HEK293 (cell line): ENCODE measurements around the gene CCNY.

Experiments used
- CTCF ChIP-seq: fragments of 450-650 bp; formaldehyde crosslinking; IDR thresholded peaks from 2 replicates; pipeline ENCODE4 v1.5.1; 2016; ENCODE audit warnings: missing biosample characterization, missing genetic modification characterization
- MEIS1 ChIP-seq: sonication (generic); formaldehyde crosslinking; IDR thresholded peaks from 2 replicates; pipeline ENCODE4 v1.8.1; 2022; ENCODE audit warnings: missing genetic modification reagents, mild to moderate bottlenecking, borderline replicate concordance
- PATZ1 ChIP-seq: fragments of 450-650 bp; formaldehyde crosslinking; IDR thresholded peaks from 2 replicates; pipeline ENCODE4 v1.5.1; 2016; ENCODE audit warnings: missing biosample characterization, missing genetic modification characterization
- ZNF274 ChIP-seq, 2 experiments: fragments of 200-500 bp in 1 of 2; fragments of 450-650 bp in 1 of 2; sonication (Bioruptor generic) in 1 of 2; formaldehyde crosslinking in 1 of 2; IDR thresholded peaks; 2 replicates each; pipeline versions ENCODE4 v1.5.1 to v1.6.1; 2014 to 2016; ENCODE audit warnings: borderline replicate concordance in 1 of 2, inconsistent platforms in 1 of 2, low read length in 1 of 2, missing biosample characterization in 1 of 2, missing genetic modification characterization in 1 of 2
- ZNF473 ChIP-seq: fragments of 450-650 bp; formaldehyde crosslinking; IDR thresholded peaks from 2 replicates; pipeline ENCODE4 v1.5.1; 2017; ENCODE audit warnings: missing biosample characterization, missing genetic modification characterization
- ZNF677 ChIP-seq: fragments of 450-650 bp; IDR thresholded peaks from 2 replicates; pipeline ENCODE4 v1.5.0; 2018; ENCODE audit warnings: missing biosample characterization, mild to moderate bottlenecking, missing genetic modification characterization, moderate library complexity
- ZNF768 ChIP-seq: fragments of 450-650 bp; formaldehyde crosslinking; IDR thresholded peaks from 2 replicates; pipeline ENCODE4 v1.5.1; 2018; ENCODE audit warnings: missing biosample characterization, mild to moderate bottlenecking, missing genetic modification characterization
- TF ChIP-seq, protein P1 (sequence below): fragments of 450-650 bp; formaldehyde crosslinking; IDR thresholded peaks from 2 replicates; pipeline ENCODE4 v1.5.1; 2016; ENCODE audit warnings: missing biosample characterization, missing genetic modification characterization, low read depth

DNA sequence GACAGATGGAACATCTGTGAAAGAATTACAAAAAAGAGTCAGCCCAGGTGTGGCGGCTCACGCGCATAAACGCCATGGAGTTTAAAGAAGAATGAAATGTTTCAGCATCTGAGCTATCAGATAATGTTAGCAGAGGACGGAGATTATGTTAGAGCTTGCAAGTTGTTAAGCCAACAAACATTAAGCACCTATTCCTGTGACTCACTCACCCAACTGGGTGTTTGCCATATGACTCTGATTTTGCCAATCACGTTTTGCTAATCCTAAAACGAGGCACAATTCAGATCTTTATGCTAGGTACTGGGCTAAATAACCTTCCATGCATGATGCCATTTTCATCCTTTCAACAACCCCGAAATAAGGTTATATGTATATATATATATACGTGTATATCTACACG is 29.0 kb upstream of the CCNY start:
- TF ChIP-seq CTCF = no peak
- TF ChIP-seq ZNF274 (IDR thresholded peaks at IDR 0.05; ENCODE audit: low read length) = no peak
- no peak for TF ChIP-seq ZNF274 (tag by site-specific recombination; IDR thresholded peaks at IDR 0.05; ENCODE audit: borderline replicate concordance)
- TF ChIP-seq PATZ1 (tag by site-specific recombination) = no peak
- TF ChIP-seq, protein P1, sequence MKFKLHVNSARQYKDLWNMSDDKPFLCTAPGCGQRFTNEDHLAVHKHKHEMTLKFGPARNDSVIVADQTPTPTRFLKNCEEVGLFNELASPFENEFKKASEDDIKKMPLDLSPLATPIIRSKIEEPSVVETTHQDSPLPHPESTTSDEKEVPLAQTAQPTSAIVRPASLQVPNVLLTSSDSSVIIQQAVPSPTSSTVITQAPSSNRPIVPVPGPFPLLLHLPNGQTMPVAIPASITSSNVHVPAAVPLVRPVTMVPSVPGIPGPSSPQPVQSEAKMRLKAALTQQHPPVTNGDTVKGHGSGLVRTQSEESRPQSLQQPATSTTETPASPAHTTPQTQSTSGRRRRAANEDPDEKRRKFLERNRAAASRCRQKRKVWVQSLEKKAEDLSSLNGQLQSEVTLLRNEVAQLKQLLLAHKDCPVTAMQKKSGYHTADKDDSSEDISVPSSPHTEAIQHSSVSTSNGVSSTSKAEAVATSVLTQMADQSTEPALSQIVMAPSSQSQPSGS (tag by site-specific recombination) = no peak
- TF ChIP-seq ZNF677 = no peak
- no peak for TF ChIP-seq ZNF473
- no peak for TF ChIP-seq ZNF768
- TF ChIP-seq MEIS1 = no peak
